ENCODE results near the gene LONP1. TPM values are rescaled to one million over a fixed set of nuclear protein-coding genes. Genes with fewer than 3 reads are reported as not detected.
A peak's percentile ranks its signal among the peaks of the same experiment; 100 is the strongest.

The LONP1 gene
- polyA plus RNA-seq, 1 donor = 54.0 TPM

DNA sequence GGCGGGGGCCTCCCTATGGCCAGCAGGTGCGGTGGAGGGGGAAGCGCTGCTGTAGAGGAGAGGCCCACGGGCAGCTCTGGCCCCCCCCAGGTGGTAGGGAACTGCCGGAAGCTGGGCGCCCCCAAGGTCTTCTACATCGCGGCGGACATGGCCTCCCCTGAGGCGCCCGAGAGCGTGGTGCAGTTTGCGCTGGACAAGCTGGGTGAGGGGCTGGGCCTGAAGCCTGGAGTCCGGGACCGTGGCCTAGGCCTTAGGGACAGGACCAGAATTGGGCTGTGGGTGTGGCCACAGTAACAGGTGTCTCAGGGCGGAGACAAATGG lies 33.7 kb downstream of the LONP1 start:
- no CpG with 5 or more reads among the region's 16 CpGs for WGBS (ENCODE audit: insufficient coverage, low lambda C conversion rate)
- Histone ChIP-seq H3K36me3 (ENCODE audit: control insufficient read depth, insufficient read depth, low read length) (no peaks in the 10 kb centered on the region), H3K4me3 (ENCODE audit: low read length) (peak overlapping the region; percentile 35), H3K4me1 (ENCODE audit: control insufficient read depth, insufficient read depth, low read length) (peaks cover 8% of the 10 kb centered on the region), H3K27ac (ENCODE audit: low read length) (peak overlapping the region; percentile 77), H3K9me3 (ENCODE audit: control insufficient read depth, low read depth, low read length) (peaks cover 9% of the 10 kb centered on the region), H3K27me3 (ENCODE audit: control insufficient read depth, insufficient read depth, low read length) (no peaks in the 10 kb centered on the region)
- no peak for DNase-seq

GRCh38 chr19:5684694-5685430 lies 35.1 kb downstream of the LONP1 start:
- Histone ChIP-seq H3K27me3 (ENCODE audit: control insufficient read depth, insufficient read depth, low read length) (no peaks in the 10 kb centered on the region), H3K36me3 (ENCODE audit: control insufficient read depth, insufficient read depth, low read length) (no peaks in the 10 kb centered on the region), H3K9me3 (ENCODE audit: control insufficient read depth, low read depth, low read length) (peaks cover 9% of the 10 kb centered on the region), H3K4me1 (ENCODE audit: control insufficient read depth, insufficient read depth, low read length) (peaks cover 11% of the 10 kb centered on the region), H3K4me3 (ENCODE audit: low read length) (no peak overlapping the region), H3K27ac (ENCODE audit: low read length) (no peak overlapping the region)
- WGBS (ENCODE audit: insufficient coverage, low lambda C conversion rate) = no CpG with 5 or more reads among the region's 22 CpGs
- DNase-seq = no peak

GRCh38 chr19:5683177-5683886 lies 36.6 kb downstream of the LONP1 start:
- DNase-seq = no peak
- 100% methylated on average over 1 of the region's 10 CpGs for WGBS (ENCODE audit: insufficient coverage, low lambda C conversion rate)
- H3K4me3 ChIP-seq (ENCODE audit: low read length) = no peak overlapping the region

DNA sequence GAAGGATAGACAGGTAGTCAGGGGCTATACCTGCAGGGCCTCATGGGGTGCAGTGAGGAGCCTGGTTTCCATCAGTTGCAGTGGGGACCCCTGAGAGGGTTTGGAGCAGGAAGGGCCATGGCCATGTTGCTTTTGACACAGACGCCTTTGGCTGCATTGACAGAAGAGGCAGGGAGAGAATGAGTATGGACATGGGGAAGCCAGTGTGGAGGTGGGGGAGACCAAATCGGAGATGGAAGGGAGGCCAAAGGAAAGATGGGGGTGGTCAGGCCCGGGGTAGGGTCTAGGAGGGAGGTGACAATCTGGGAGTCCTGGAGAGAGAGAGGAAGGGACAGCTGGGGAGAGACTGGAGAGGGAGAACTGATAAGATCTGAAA lies 37.9 kb downstream of the LONP1 start:
- 100% methylated on average over 2 of the region's 3 CpGs for WGBS (ENCODE audit: insufficient coverage, low lambda C conversion rate)
- peaks cover 14% of the 10 kb centered on the region for H3K4me1 ChIP-seq (ENCODE audit: control insufficient read depth, insufficient read depth, low read length)
- DNase-seq = no peak
- H3K27ac ChIP-seq (ENCODE audit: low read length) = no peak overlapping the region
- H3K36me3 ChIP-seq (ENCODE audit: control insufficient read depth, insufficient read depth, low read length) = peaks cover 5% of the 10 kb centered on the region
- H3K4me3 ChIP-seq (ENCODE audit: low read length) = no peak overlapping the region
- peaks cover under 1% of the 10 kb centered on the region for H3K9me3 ChIP-seq (ENCODE audit: control insufficient read depth, low read depth, low read length)
- no peaks in the 10 kb centered on the region for H3K27me3 ChIP-seq (ENCODE audit: control insufficient read depth, insufficient read depth, low read length)

More at GRCh38 chr19:5683177-5683886, 36.6 kb downstream of the LONP1 start:
- H3K36me3 ChIP-seq (ENCODE audit: control insufficient read depth, insufficient read depth, low read length) = peaks cover 1% of the 10 kb centered on the region
- peaks cover 17% of the 10 kb centered on the region for H3K4me1 ChIP-seq (ENCODE audit: control insufficient read depth, insufficient read depth, low read length)
- H3K9me3 ChIP-seq (ENCODE audit: control insufficient read depth, low read depth, low read length) = peaks cover 9% of the 10 kb centered on the region
- H3K27ac ChIP-seq (ENCODE audit: low read length) = no peak overlapping the region
- H3K27me3 ChIP-seq (ENCODE audit: control insufficient read depth, insufficient read depth, low read length) = no peaks in the 10 kb centered on the region

DNA sequence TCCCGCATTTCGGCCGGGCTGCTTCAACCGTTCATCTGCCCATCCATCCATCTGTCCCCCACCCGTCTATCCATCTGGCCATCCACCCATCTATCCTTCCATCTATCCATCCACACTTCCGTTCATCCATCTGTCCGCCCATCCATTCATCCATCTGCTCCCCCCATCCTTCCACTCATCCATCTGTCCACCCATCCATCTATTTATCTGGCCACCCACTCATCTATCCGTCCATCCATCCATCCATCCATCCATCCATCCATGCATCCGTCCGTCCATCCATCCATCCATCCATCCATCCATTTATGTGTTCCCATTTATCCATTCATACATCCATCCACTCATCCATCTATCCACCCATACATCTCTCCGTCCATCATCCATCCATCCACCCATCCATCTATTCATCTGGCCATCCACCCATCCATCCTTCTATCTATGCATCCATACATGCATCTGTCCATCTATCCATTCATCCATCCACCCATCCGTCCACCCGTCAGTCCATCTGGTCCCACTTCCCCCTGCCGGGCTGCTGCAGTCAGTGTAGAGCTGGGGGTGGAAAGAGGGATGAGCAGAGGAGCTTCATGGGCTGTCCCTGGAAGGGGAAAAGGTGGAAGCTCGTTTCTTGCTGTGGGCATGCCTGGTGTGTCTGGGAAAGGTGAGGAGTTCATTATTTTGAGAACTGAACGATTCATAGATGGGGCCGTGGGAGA lies 38.4 kb downstream of the LONP1 start:
- H3K9me3 ChIP-seq (ENCODE audit: control insufficient read depth, low read depth, low read length) = no peaks in the 10 kb centered on the region
- peaks cover 14% of the 10 kb centered on the region for H3K4me1 ChIP-seq (ENCODE audit: control insufficient read depth, insufficient read depth, low read length)
- no peaks in the 10 kb centered on the region for H3K27me3 ChIP-seq (ENCODE audit: control insufficient read depth, insufficient read depth, low read length)
- H3K27ac ChIP-seq (ENCODE audit: low read length) = no peak overlapping the region
- H3K36me3 ChIP-seq (ENCODE audit: control insufficient read depth, insufficient read depth, low read length) = peaks cover 5% of the 10 kb centered on the region
- H3K4me3 ChIP-seq (ENCODE audit: low read length) = peak overlapping the region; percentile 96
- 77% methylated on average over 6 of the region's 17 CpGs for WGBS (ENCODE audit: insufficient coverage, low lambda C conversion rate)
- DNase-seq = no peak

- peak within 1 kb of the TSS; percentile 84 for H3K27ac ChIP-seq (ENCODE audit: low read length)
- DNase-seq = peak; percentile 99
- no CpG with 5 or more reads among the region's 94 CpGs for WGBS (ENCODE audit: insufficient coverage, low lambda C conversion rate)
- no peaks in the 10 kb centered on the region for H3K9me3 ChIP-seq (ENCODE audit: control insufficient read depth, low read depth, low read length)
- H3K4me1 ChIP-seq (ENCODE audit: control insufficient read depth, insufficient read depth, low read length) = peaks cover 9% of the 10 kb centered on the region
- H3K36me3 ChIP-seq (ENCODE audit: control insufficient read depth, insufficient read depth, low read length) = peaks cover 5% of the 10 kb centered on the region
- no peaks in the 10 kb centered on the region for H3K27me3 ChIP-seq (ENCODE audit: control insufficient read depth, insufficient read depth, low read length)
- H3K4me3 ChIP-seq (ENCODE audit: low read length) = peak within 1 kb of the TSS; percentile 96
These were observed 39.2 kb downstream of the LONP1 start, which contains the start of the genes HSD11B1L and MICOS13 for GRCh38 chr19:5680437-5681368. TSS of gene HSD11B1L (plus strand) at chr19:5681027. CDS start at chr19:5684833, 3,806 bp downstream. TSS of gene MICOS13 (minus strand) at chr19:5680516. CDS start at chr19:5680486, 30 bp downstream.

GRCh38 chr19:5680084-5680436 lies 39.9 kb downstream of the LONP1 start:
- H3K36me3 ChIP-seq (ENCODE audit: control insufficient read depth, insufficient read depth, low read length) = peaks cover 5% of the 10 kb centered on the region
- H3K27ac ChIP-seq (ENCODE audit: low read length) = peak overlapping the region; percentile 84
- WGBS (ENCODE audit: insufficient coverage, low lambda C conversion rate) = no CpG with 5 or more reads among the region's 23 CpGs
- peak overlapping the region; percentile 96 for H3K4me3 ChIP-seq (ENCODE audit: low read length)
- no peak for DNase-seq
- H3K9me3 ChIP-seq (ENCODE audit: control insufficient read depth, low read depth, low read length) = no peaks in the 10 kb centered on the region
- no peaks in the 10 kb centered on the region for H3K27me3 ChIP-seq (ENCODE audit: control insufficient read depth, insufficient read depth, low read length)
- peaks cover 9% of the 10 kb centered on the region for H3K4me1 ChIP-seq (ENCODE audit: control insufficient read depth, insufficient read depth, low read length)

DNA sequence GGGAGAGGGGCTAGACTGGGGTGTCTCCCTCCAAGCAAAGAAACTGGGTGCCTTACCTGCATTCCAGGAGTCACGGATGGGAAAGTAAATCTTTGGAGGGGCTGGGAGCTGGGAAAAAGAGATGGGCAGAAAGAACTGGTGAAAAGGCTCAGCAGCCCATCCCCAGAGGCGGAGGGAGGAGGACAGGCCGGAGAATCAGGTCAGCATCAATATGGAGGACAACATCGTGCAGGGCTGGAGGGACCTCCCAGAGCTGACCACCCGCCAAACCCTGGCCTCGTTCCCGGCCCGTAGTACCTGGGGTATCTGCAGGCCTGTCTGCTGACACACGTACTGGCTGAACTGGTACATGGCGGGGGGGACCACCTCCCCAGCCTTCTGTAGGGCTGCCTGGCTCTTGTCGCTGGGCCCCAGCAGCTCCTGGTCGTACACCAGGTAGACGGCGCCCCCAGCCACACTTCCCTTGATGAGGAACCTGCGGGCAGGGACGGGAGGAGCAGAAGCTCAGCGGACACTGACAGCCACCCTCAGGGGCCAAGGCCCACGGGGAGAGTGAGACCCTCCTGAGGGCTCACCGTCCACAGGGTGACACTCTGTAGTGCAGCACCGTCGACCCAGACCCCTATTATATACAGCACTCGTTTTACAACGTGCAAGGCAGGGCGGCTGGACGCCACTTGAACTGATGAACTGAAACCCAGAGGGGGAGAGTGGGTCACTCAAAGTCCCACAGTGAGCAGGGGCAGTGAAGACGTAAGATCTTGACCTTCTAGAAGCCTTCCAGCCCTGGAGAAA lies 40.5 kb downstream of the LONP1 start:
- peaks cover 5% of the 10 kb centered on the region for H3K36me3 ChIP-seq (ENCODE audit: control insufficient read depth, insufficient read depth, low read length)

DNA sequence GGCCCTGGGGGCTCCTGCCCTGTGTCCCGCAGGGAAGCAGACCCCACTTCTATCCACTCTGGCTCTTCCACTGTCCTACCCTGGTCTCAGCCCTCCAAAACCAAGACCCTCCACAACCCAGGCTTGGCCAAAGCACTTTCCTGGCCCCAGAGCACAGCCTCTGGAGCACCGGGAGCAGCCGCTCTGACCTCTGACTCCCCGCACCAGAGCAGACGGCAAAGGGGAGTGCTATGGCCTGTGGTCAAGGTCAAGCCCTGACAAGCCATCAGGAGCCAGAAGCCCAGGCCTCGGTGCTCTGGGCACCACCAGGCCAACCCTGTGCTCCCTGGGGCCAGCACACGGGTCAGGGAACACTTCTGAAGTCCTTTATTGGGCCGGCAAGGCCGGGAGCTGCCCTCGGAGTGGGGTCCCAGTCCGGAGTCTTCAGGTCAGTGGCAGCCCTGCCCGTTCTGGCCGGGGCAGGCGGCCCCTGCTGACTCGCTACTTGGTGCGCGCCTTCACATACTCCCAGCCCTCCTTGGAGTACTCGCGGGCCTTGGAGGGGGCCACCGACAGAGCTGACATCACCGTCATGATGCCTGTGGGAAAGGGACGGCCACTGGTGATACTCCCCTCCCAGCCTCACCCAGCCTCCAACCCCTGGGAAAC lies 41.8 kb downstream of the LONP1 start:
- Histone ChIP-seq H3K27ac (ENCODE audit: low read length) (no peak overlapping the region), H3K36me3 (ENCODE audit: control insufficient read depth, insufficient read depth, low read length) (peaks cover 5% of the 10 kb centered on the region), H3K9me3 (ENCODE audit: control insufficient read depth, low read depth, low read length) (no peaks in the 10 kb centered on the region), H3K4me3 (ENCODE audit: low read length) (no peak overlapping the region), H3K4me1 (ENCODE audit: control insufficient read depth, insufficient read depth, low read length) (peaks cover 9% of the 10 kb centered on the region), H3K27me3 (ENCODE audit: control insufficient read depth, insufficient read depth, low read length) (no peaks in the 10 kb centered on the region)
- no CpG with 5 or more reads among the region's 22 CpGs for WGBS (ENCODE audit: insufficient coverage, low lambda C conversion rate)
- no peak for DNase-seq

More for the DNA sequence above, 40.5 kb downstream of the LONP1 start:
- Histone ChIP-seq H3K27ac (ENCODE audit: low read length) (peak overlapping the region; percentile 84), H3K4me1 (ENCODE audit: control insufficient read depth, insufficient read depth, low read length) (peaks cover 9% of the 10 kb centered on the region), H3K4me3 (ENCODE audit: low read length) (peak overlapping the region; percentile 96), H3K9me3 (ENCODE audit: control insufficient read depth, low read depth, low read length) (no peaks in the 10 kb centered on the region), H3K27me3 (ENCODE audit: control insufficient read depth, insufficient read depth, low read length) (no peaks in the 10 kb centered on the region)
- WGBS (ENCODE audit: insufficient coverage, low lambda C conversion rate) = no CpG with 5 or more reads among the region's 26 CpGs
- peak in 1 of 2 donors; percentile 18 for DNase-seq
